ENCODE measurements around the gene CFAP70. TPM values are rescaled to one million over a fixed set of nuclear protein-coding genes. Genes with fewer than 3 reads are reported as not detected.

Gene CFAP70
- total RNA-seq, 1 experiment from 2014 or later, result 0.24 TPM

GRCh38 chr10:73376679-73377078 lies 18.0 kb upstream of the CFAP70 start:
- Histone ChIP-seq H3K14ac (ENCODE audit: insufficient read depth, low read length) (no peak overlapping the region), H4K8ac (replicated peaks; ENCODE audit: insufficient read length, low read depth, low read length) (no peak overlapping the region), H3K9ac (ENCODE audit: extremely low read depth, insufficient read length, low read length) (no peak overlapping the region), H3K18ac (ENCODE audit: insufficient read length, low read depth, low read length) (no peak overlapping the region), H2BK20ac (ENCODE audit: low read depth, low read length, poor library complexity, severe bottlenecking) (no peak overlapping the region), H3K9me3 (ENCODE audit: control insufficient read depth, low read depth, low read length) (no peaks in the 10 kb centered on the region), H4K5ac (ENCODE audit: insufficient read length, low read depth, low read length) (no peak overlapping the region), H3K4me2 (ENCODE audit: insufficient read depth, insufficient read length, low read length) (no peak overlapping the region), H2AFZ (ENCODE audit: low read length) (no peak overlapping the region), H3K79me2 (ENCODE audit: insufficient read depth, low read length) (no peaks in the 10 kb centered on the region), H3K79me1 (ENCODE audit: insufficient read depth, low read depth, low read length, poor library complexity, severe bottlenecking) (no peaks in the 10 kb centered on the region), H3K27me3 (ENCODE audit: insufficient read depth, low read length) (no peaks in the 10 kb centered on the region), H4K20me1 (ENCODE audit: control insufficient read depth, insufficient read depth, insufficient read length) (no peaks in the 10 kb centered on the region), H3K23ac (ENCODE audit: insufficient read length, low read depth, low read length) (no peak overlapping the region), H2BK120ac (ENCODE audit: low read depth, low read length, poor library complexity, severe bottlenecking) (no peak overlapping the region), H3K4ac (ENCODE audit: low read depth, low read length) (no peak overlapping the region), H3T11ph (ENCODE audit: low read length) (no peak overlapping the region), H2BK5ac (ENCODE audit: insufficient read length, low read length) (no peak overlapping the region), H3K4me1 (ENCODE audit: insufficient read depth, low read length) (no peaks in the 10 kb centered on the region), H2BK15ac (ENCODE audit: low read depth, low read length) (no peak overlapping the region), H2AK5ac (ENCODE audit: insufficient read length, low read length) (no peak overlapping the region), H3K23me2 (ENCODE audit: insufficient read length, low read depth, low read length, poor library complexity, severe bottlenecking) (no peaks in the 10 kb centered on the region), H3K56ac (ENCODE audit: insufficient read length, low read depth, low read length) (no peak overlapping the region), H4K91ac (ENCODE audit: insufficient read length, low read depth, low read length) (no peak overlapping the region), H3K27ac (ENCODE audit: insufficient read length, low read depth, low read length) (no peak overlapping the region), H2BK12ac (ENCODE audit: insufficient read length, low read depth, low read length) (no peak overlapping the region)
- H3K4me3 Mint-ChIP-seq, result no peak overlapping the region
- H3K4me1 Mint-ChIP-seq, result no peaks in the 10 kb centered on the region
- WGBS (ENCODE audit: extremely low coverage, insufficient read length, low lambda C conversion rate), result no CpG with 5 or more reads among the region's 3 CpGs
- no peak for DNase-seq
- peaks cover 10 to 63% (median 43%) of the 10 kb centered on the region in 3 experiments; a peak in 6 of 7 replicates for H3K36me3 Mint-ChIP-seq (ENCODE audit: insufficient read depth in 1 of 3, low read depth in 3 of 3)
- no peaks in the 10 kb centered on the region for H3K27me3 Mint-ChIP-seq (ENCODE audit: low read depth)
- H3K9me3 Mint-ChIP-seq, result no peaks in the 10 kb centered on the region
- no peak for TF ChIP-seq CTCF (conservative IDR thresholded peaks at IDR 0.05)
- peak overlapping the region in 1 of 3 experiments; percentile 26; a peak in 1 of 7 replicates for H3K27ac Mint-ChIP-seq

Measured in H9 (cell line).